Caco-2 (cell line): Measurements from ENCODE around the gene TELO2. TPM values are rescaled to one million over a fixed set of nuclear protein-coding genes. Genes with fewer than 3 reads are reported as not detected.

Source experiments
- BruUV-seq: library from RNA; stranded (reverse); fragments of 400-500 nt; replicated peaks from 2 replicates; lab custom pipeline; 2021; lab: Mats Ljungman, UMichigan
- CTCF ChIA-PET: fragments of 300-600 bp; sonication (Branson Sonifier 250); formaldehyde crosslinking; loops from one replicate; lab custom pipeline; 2022; ENCODE audit warnings: antibody characterized with exemption; lab: Charles Lee
- POLR2A ChIA-PET: fragments of 300-600 bp; sonication (Branson Sonifier 250); formaldehyde crosslinking; loops from one replicate; lab custom pipeline; 2022; ENCODE audit warnings: antibody characterized with exemption; lab: Charles Lee
- DNase-seq, 2 experiments: peaks; one replicate each; pipeline versions ENCODE4 v3.0.0 to v3.0.0-alpha.2; 2020 to 2022
- H3K27me3 ChIP-seq: replicated peaks from 2 replicates; pipeline ENCODE4 v1.6.0; 2011; ENCODE audit warnings: low read length; ENCODE audit not compliant: control insufficient read depth, insufficient read depth
- H3K36me3 ChIP-seq: 2 replicates; pipeline ENCODE4 v1.5.1; 2011; ENCODE audit warnings: low read length; ENCODE audit not compliant: control insufficient read depth, insufficient read depth
- H3K4me1 ChIP-seq: fragments of 250-450 bp; sonication (Bioruptor Pico); 2 replicates; pipeline ENCODE4 v1.5.1; 2020; ENCODE audit warnings: mild to moderate bottlenecking
- H3K4me3 ChIP-seq: 2 replicates; pipeline ENCODE4 v1.5.1; 2011; ENCODE audit warnings: low read depth, mild to moderate bottlenecking, control low read depth, low read length
- H3K9me3 ChIP-seq: fragments of 250-450 bp; sonication (Bioruptor Pico); 2 replicates; pipeline ENCODE4 v1.5.1; 2020; ENCODE audit warnings: mild to moderate bottlenecking, moderate library complexity
- H3K27ac Mint-ChIP-seq: one replicate; pipeline ENCODE4 v1.8.0; 2022; ENCODE audit warnings: mixed read lengths; ENCODE audit not compliant: unreplicated experiment
- H3K27me3 Mint-ChIP-seq: one replicate; pipeline ENCODE4 v1.8.0; 2022; ENCODE audit warnings: mixed read lengths; ENCODE audit not compliant: insufficient read depth, unreplicated experiment
- H3K36me3 Mint-ChIP-seq: one replicate; pipeline ENCODE4 v1.8.0; 2022; ENCODE audit warnings: mild to moderate bottlenecking, mixed read lengths; ENCODE audit not compliant: insufficient read depth, unreplicated experiment
- H3K4me1 Mint-ChIP-seq: one replicate; pipeline ENCODE4 v1.8.0; 2022; ENCODE audit warnings: low read depth, mixed read lengths; ENCODE audit not compliant: unreplicated experiment
- H3K4me3 Mint-ChIP-seq: one replicate; pipeline ENCODE4 v1.8.0; 2022; ENCODE audit warnings: mild to moderate bottlenecking, moderate library complexity, mixed read lengths; ENCODE audit not compliant: unreplicated experiment
- H3K9me3 Mint-ChIP-seq: one replicate; pipeline ENCODE4 v1.8.0; 2022; ENCODE audit warnings: mixed read lengths; ENCODE audit not compliant: unreplicated experiment
- CTCF ChIP-seq, 2 experiments: fragments of 200-600 bp in 1 of 2; IDR thresholded peaks; 1 replicate in 1 of 2; 2 replicates in 1 of 2; pipeline versions ENCODE4 v1.5.1 to v1.8.0; 2011 to 2022; ENCODE audit warnings: antibody characterized with exemption in 1 of 2, control low read depth in 1 of 2, inconsistent platforms in 1 of 2, low read depth in 1 of 2, low read length in 1 of 2, mild to moderate bottlenecking in 1 of 2, moderate library complexity in 1 of 2; ENCODE audit not compliant: insufficient read depth in 1 of 2, severe bottlenecking in 1 of 2, unreplicated experiment in 1 of 2
- intact Hi-C: fragments of 100-400 bp; cut with micrococcal nuclease; formaldehyde crosslinking; loops from one replicate; pipeline ENCODE4 v1.10.0; 2022; ENCODE audit not compliant: unreplicated experiment
- total RNA-seq: library from RNA; stranded (reverse); gene quantifications from 2 replicates; pipeline ENCODE4 v1.2.3, GENCODE V29; 2022

TELO2 gene
- total RNA-seq, 1 experiment from 2014 or later: 55.7 TPM

DNA sequence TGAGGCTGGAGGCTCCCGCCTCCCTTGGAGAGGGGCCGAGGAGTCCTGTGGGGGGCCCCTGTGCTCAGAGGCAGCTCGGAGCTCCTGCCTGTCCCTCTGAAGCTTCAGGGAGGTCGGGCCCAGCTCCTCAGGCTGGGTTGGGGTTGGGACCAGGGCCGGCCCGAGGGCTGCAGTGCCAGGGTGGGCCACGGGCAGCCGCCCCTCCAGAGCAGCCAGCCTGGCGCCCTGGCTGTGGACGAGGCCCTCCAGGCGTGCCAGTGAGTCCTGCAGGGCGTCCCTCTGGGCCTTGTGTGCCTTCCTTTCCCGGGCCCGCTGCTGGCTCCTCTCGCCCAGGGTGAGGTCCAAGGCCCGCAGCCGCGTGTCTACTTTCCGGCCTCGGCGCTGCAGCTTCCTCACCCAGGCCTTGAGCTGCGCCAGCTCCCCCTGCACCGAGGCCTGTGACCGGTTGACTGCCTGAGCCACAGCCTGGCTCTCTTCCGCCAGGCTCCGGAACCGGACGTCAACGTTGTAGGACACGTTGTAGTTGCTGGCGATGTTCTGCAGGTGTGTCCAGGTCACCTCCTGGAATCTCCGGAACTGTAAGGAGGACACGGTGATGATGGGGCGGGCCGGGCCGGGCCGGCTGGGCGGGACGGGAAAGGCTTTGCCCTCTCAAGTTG, 5.6 kb upstream of the TELO2 start:
- no peaks in the 10 kb centered on the region for H3K4me1 Mint-ChIP-seq
- Histone ChIP-seq H3K36me3 (no peaks in the 10 kb centered on the region), H3K4me1 (peaks cover 3% of the 10 kb centered on the region; the same call in 1 of the 2 replicates), H3K9me3 (no peaks in the 10 kb centered on the region), H3K27me3 (no peaks in the 10 kb centered on the region), H3K4me3 (no peak overlapping the region)
- intact Hi-C loops: no loop called here
- no peaks in the 10 kb centered on the region for H3K27me3 Mint-ChIP-seq
- CTCF ChIA-PET: no interaction called here
- no TSS peak for BruUV-seq
- no peaks in the 10 kb centered on the region for H3K9me3 Mint-ChIP-seq
- DNase-seq: no peak
- POLR2A ChIA-PET: no interaction called here
- TF ChIP-seq CTCF (IDR thresholded peaks at IDR 0.05; ENCODE audit: insufficient read depth in 1 of 2, low read depth in 1 of 2, low read length in 1 of 2, severe bottlenecking in 1 of 2, unreplicated experiment in 1 of 2): no peak
- H3K4me3 Mint-ChIP-seq: no peak overlapping the region
- no peaks in the 10 kb centered on the region for H3K36me3 Mint-ChIP-seq
- H3K27ac Mint-ChIP-seq: no peak overlapping the region

DNA sequence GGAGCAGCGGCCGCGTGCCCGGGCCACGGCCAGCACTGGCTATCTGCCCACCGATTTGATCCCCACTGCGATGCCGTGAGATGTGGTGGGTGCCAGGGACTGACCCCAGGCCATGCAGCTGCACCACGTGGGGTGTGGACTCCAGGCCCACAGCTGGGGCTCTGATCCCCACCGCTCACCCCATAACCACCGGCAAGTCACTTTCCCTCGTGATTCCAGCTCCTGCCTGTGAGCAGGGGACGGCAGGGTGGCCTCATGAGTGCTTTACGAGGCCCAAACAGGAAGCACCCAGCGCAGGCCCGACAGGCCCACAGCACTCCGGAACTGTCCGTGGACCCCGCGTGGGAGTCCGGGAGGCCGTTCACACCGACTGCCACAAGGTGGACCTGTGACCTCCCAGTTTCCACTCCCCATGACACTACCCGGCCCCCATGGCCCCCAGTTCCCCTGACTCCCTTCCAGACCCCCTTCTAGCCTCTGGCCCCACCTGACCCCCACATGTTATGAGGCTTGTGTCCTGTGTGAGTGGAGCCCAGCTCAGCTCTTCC, 5.0 kb upstream of the TELO2 start:
- BruUV-seq: no TSS peak
- intact Hi-C loops: no loop called here
- POLR2A ChIA-PET: no interaction called here

DNA sequence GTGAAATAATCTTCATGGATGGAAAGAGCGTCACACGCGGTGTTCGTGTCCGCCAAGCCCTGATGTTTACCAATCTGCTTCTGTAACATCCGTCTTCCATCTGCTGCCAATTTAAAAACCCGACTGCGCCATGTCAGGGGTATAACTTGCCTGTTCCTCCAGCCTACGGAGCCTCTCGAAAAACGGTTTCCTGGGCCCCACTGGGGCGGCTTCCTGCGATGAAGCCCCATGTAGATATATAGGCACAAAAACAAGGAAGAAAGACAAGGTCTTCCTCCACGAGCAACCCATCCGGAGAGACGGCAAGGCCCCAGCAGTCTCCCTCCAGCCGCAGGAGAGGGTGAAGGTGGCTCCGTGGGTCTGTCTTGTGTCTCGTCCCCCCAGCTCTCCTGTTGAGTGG, 4.5 kb upstream of the TELO2 start, which contains the start of gene PTX4:
Gene PTX4 (minus strand): TSS at position 326 of the 400 bp plus-strand sequence. CDS start 35 bp downstream, at position 291.
- Histone ChIP-seq H3K9me3 (no peaks in the 10 kb centered on the region), H3K27me3 (no peaks in the 10 kb centered on the region), H3K4me3 (no peak within 1 kb of the TSS), H3K4me1 (peaks cover 5% of the 10 kb centered on the region; the same call in 1 of the 2 replicates), H3K36me3 (no peaks in the 10 kb centered on the region)
- POLR2A ChIA-PET: no interaction called here
- H3K27me3 Mint-ChIP-seq: no peaks in the 10 kb centered on the region
- BruUV-seq: no TSS peak
- no peaks in the 10 kb centered on the region for H3K4me1 Mint-ChIP-seq
- no peak within 1 kb of the TSS for H3K27ac Mint-ChIP-seq
- intact Hi-C loops: no loop called here
- CTCF ChIA-PET: no interaction called here
- no peak within 1 kb of the TSS for H3K4me3 Mint-ChIP-seq
- H3K36me3 Mint-ChIP-seq: peaks cover 8% of the 10 kb centered on the region
- DNase-seq: no peak
- H3K9me3 Mint-ChIP-seq: no peaks in the 10 kb centered on the region
- TF ChIP-seq CTCF (IDR thresholded peaks at IDR 0.05; ENCODE audit: insufficient read depth in 1 of 2, low read depth in 1 of 2, low read length in 1 of 2, severe bottlenecking in 1 of 2, unreplicated experiment in 1 of 2): no peak

More for the DNA sequence above, 5.0 kb upstream of the TELO2 start:
- Mint-ChIP-seq H3K9me3 (no peaks in the 10 kb centered on the region), H3K4me3 (no peak overlapping the region), H3K27me3 (no peaks in the 10 kb centered on the region), H3K27ac (no peak overlapping the region), H3K36me3 (peaks cover 5% of the 10 kb centered on the region), H3K4me1 (no peaks in the 10 kb centered on the region)
- no peak for TF ChIP-seq CTCF (IDR thresholded peaks at IDR 0.05; ENCODE audit: insufficient read depth in 1 of 2, low read depth in 1 of 2, low read length in 1 of 2, severe bottlenecking in 1 of 2, unreplicated experiment in 1 of 2)
- Histone ChIP-seq H3K27me3 (no peaks in the 10 kb centered on the region), H3K9me3 (no peaks in the 10 kb centered on the region), H3K4me1 (peaks cover 5% of the 10 kb centered on the region; the same call in 1 of the 2 replicates), H3K4me3 (no peak overlapping the region), H3K36me3 (no peaks in the 10 kb centered on the region)
- CTCF ChIA-PET: no interaction called here
- no peak for DNase-seq
